SU-DHL-6 (cell line): ENCODE measurements around the gene KCNIP4.

ENCODE experiments used
- CTCF ChIP-seq: fragments of 200-600 bp; sonication (generic); IDR thresholded peaks from one replicate; pipeline ENCODE4 v1.5.1; 2017; ENCODE audit warnings: antibody characterized with exemption, mild to moderate bottlenecking, low read length, moderate library complexity; ENCODE audit not compliant: insufficient read depth, poor library complexity, severe bottlenecking
- EZH2phosphoT487 ChIP-seq: fragments of 200-600 bp; sonication (generic), shearing (Covaris generic); conservative IDR thresholded peaks from 2 replicates; pipeline ENCODE4 v1.6.1; 2018; ENCODE audit warnings: mild to moderate bottlenecking, antibody characterized with exemption, low read length, moderate library complexity, mixed read lengths

- no peak for TF ChIP-seq CTCF
- TF ChIP-seq EZH2phosphoT487, result no peak
Measured at GRCh38 chr4:21090094-21090666, 858.4 kb downstream of the KCNIP4 start.
